ENCODE measurements around the gene HSF4. TPM values are rescaled to one million over a fixed set of nuclear protein-coding genes. Genes with fewer than 3 reads are reported as not detected.

Gene HSF4
- total RNA-seq, 4 donors from 2014 or later, result 11.3 to 51.9 (median 42.3) TPM; not detected in 1

DNA sequence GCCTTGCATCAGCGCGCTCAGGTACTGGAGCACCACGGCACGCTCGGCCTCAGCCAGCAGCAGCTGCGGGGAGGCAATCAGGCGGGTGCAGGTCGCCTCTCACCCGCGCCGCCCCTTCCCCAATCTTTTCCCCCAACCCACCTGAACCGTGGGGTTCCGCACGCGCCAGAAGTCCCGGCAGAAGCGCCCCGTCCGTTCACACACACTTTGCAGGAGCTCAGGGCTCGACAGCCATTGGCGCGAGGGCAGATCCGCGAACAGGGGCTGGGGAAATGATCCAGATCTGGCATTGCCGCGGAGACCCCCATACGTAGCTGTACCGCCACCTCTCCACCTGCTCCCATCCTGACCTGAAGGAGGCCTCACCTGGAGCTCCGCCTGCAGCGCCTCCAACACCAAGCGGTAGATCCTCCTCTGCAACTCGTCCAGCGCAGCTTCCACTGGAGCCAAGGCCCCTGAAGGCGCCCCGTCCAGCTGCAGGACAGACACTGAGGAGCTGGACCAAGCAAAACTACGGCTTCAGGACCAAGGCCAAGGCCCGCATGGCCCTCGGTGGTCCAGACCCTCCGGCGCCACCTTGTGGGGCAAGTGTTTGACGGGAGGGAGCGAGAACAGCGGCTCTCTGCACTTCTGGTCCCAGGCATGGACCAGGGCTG lies 20.6 kb downstream of the HSF4 start:
- H3K27ac ChIP-seq, result no peak overlapping the region
- no peaks in the 10 kb centered on the region for H3K36me3 ChIP-seq
- no peaks in the 10 kb centered on the region for H3K27me3 ChIP-seq
- H3K4me3 ChIP-seq, result peak overlapping the region in 1 of 2 donors; percentile 84
- no peak for TF ChIP-seq POLR2A (IDR thresholded peaks at IDR 0.05)
- TF ChIP-seq, protein P1, sequence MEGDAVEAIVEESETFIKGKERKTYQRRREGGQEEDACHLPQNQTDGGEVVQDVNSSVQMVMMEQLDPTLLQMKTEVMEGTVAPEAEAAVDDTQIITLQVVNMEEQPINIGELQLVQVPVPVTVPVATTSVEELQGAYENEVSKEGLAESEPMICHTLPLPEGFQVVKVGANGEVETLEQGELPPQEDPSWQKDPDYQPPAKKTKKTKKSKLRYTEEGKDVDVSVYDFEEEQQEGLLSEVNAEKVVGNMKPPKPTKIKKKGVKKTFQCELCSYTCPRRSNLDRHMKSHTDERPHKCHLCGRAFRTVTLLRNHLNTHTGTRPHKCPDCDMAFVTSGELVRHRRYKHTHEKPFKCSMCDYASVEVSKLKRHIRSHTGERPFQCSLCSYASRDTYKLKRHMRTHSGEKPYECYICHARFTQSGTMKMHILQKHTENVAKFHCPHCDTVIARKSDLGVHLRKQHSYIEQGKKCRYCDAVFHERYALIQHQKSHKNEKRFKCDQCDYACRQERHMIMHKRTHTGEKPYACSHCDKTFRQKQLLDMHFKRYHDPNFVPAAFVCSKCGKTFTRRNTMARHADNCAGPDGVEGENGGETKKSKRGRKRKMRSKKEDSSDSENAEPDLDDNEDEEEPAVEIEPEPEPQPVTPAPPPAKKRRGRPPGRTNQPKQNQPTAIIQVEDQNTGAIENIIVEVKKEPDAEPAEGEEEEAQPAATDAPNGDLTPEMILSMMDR (IDR thresholded peaks at IDR 0.05), result peak; percentile 83 to 94 (median 88)
- H3K4me1 ChIP-seq, result peaks cover 0 to 9% of the 10 kb centered on the region in 2 donors
- intact Hi-C loops (cut with DNase I; ENCODE audit: low total_unique reads), result no loop called here
- peak; percentile 92 to 93 for DNase-seq
- H3K9me3 ChIP-seq, result no peaks in the 10 kb centered on the region

DNA sequence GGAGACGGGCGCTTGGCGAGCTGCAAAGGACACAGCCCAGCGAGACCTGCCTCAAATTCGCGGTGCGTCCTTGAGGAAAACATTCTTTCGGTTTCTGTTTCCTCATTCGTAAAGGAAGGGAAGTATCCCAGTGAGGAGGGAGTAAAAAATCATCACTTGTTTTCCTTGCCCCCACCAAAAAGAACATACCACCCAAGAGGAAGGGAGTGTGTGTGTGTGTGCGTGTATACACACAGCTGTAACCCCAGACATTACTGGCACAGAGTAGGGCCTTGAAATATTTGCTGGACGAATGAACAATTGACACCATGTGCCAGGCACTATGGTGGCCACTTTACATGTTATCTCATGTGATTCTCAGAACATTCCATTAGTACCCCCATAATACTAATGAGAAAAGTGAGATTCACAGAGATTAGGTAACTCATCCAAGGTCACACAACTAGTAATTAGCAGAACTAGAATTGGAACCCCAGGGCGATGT lies 21.1 kb downstream of the HSF4 start:
- H3K27me3 ChIP-seq, result no peaks in the 10 kb centered on the region
- H3K36me3 ChIP-seq, result no peaks in the 10 kb centered on the region
- no peaks in the 10 kb centered on the region for H3K9me3 ChIP-seq
- no peak overlapping the region for H3K27ac ChIP-seq
- intact Hi-C loops (cut with DNase I; ENCODE audit: low total_unique reads), result no loop called here
- no peak for TF ChIP-seq POLR2A (IDR thresholded peaks at IDR 0.05)
- TF ChIP-seq, protein P1 (IDR thresholded peaks at IDR 0.05), result no peak
- H3K4me3 ChIP-seq, result peak overlapping the region in 1 of 2 donors; percentile 84
- H3K4me1 ChIP-seq, result peaks cover 0 to 9% of the 10 kb centered on the region in 2 donors
- no peak for DNase-seq

DNA sequence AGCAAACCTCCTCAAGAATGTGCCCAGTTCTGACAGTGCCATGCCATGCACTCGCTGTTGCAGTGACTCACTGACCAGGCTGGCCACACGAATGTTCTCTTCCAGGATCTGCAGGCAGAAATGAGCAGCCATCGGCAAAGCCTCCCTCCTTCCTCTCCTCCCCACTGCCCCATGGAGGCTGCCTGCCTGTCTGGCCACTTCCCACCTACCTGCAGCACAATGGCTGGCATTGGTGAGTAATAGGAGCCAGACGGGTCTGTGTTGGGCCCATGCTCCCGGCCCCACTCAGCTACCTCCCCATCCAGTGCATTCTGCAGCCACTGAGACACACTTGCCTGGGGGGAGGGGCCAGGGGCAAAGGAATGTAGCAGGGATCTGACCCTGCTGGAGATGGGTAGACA lies 22.0 kb downstream of the HSF4 start:
- Histone ChIP-seq H3K27me3 (no peaks in the 10 kb centered on the region), H3K9me3 (no peaks in the 10 kb centered on the region), H3K4me3 (no peak overlapping the region), H3K36me3 (no peaks in the 10 kb centered on the region), H3K4me1 (peaks cover 0 to 9% of the 10 kb centered on the region in 2 donors), H3K27ac (no peak overlapping the region)
- intact Hi-C loops (cut with DNase I; ENCODE audit: low total_unique reads), result no loop called here
- no peak for TF ChIP-seq POLR2A (IDR thresholded peaks at IDR 0.05)
- TF ChIP-seq, protein P1 (IDR thresholded peaks at IDR 0.05), result no peak
- no peak for DNase-seq

DNA sequence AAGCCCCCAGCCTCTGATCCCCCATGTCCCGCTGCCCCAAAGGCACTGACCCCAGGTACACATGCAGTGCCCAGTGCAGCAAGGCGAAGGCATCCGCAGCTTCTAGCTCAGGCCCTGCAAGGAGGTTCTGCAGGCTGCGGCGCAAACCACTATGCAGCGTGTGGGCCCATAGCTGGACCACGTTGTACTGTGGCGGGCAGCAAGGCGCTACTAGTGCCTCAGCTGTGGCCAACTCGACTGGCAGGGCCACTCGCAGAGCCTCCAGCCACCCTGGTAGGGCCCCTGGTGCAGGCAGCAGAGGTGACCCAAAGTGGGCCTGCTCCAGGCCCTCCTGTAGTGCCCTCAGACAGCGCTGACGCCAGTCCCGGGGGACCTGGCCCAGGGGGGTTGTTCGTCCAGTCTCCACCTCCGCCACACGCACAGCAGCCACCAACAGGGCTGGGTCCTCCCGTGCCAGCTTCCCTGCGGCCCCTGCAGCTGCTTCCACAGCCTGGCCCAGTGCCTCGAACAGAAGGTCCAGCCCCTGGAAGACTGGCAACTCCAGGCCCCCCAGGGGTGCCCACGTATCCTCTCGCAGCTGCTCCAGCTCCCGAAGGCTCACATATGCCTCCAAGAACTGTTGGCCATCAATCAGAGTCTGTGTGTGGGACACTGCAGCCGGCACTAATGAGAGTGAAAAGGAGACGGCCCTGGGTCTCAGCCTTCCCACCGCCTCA lies 22.8 kb downstream of the HSF4 start:
- Histone ChIP-seq H3K9me3 (no peaks in the 10 kb centered on the region), H3K36me3 (no peaks in the 10 kb centered on the region), H3K4me1 (peaks cover 0 to 9% of the 10 kb centered on the region in 2 donors), H3K4me3 (no peak overlapping the region), H3K27ac (no peak overlapping the region), H3K27me3 (no peaks in the 10 kb centered on the region)
- intact Hi-C loops (cut with DNase I; ENCODE audit: low total_unique reads), result no loop called here
- no peak for DNase-seq
- TF ChIP-seq, protein P1 (IDR thresholded peaks at IDR 0.05), result no peak
- no peak for TF ChIP-seq POLR2A (IDR thresholded peaks at IDR 0.05)

DNA sequence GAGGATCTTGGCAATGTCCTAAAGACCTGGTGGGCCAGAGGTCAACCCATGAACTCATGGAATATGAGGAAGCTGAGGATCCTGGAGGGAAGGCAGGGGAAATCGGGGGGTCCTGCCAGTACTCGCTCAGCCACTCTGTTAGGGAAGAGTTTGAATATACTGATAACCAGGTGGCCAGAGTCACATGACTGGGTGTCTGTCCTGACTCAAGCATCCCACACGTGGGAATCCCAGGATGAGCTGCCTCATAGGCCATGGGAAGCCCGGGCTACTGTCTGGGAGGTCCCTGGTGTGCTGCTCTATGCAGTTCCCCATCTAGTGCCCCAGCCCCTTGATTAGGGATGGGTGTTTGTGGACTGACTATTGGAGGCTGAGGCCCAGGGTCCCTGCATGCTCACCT lies 23.8 kb downstream of the HSF4 start:
- DNase-seq, result no peak
- intact Hi-C loops (cut with DNase I; ENCODE audit: low total_unique reads), result no loop called here
- Histone ChIP-seq H3K4me3 (no peak overlapping the region), H3K36me3 (no peaks in the 10 kb centered on the region), H3K27ac (no peak overlapping the region), H3K27me3 (no peaks in the 10 kb centered on the region), H3K9me3 (no peaks in the 10 kb centered on the region), H3K4me1 (peaks cover 7 to 17% of the 10 kb centered on the region in 2 donors)
- TF ChIP-seq POLR2A (IDR thresholded peaks at IDR 0.05), result no peak
- TF ChIP-seq, protein P1 (IDR thresholded peaks at IDR 0.05), result no peak
